A673 (cell line): ENCODE results near the gene EPHB2. TPM values are rescaled to one million over a fixed set of nuclear protein-coding genes. Genes with fewer than 3 reads are reported as not detected.

ENCODE experiments used
- BruUV-seq: library from RNA; stranded (reverse); fragments of 400-500 nt; replicated peaks from 2 replicates; lab custom pipeline; 2021; lab: Mats Ljungman, UMichigan
- CTCF ChIA-PET: fragments of 300-600 bp; sonication (Branson Sonifier 250); formaldehyde crosslinking; loops from one replicate; lab custom pipeline; 2022; ENCODE audit warnings: antibody characterized with exemption; lab: Charles Lee
- POLR2A ChIA-PET: fragments of 300-600 bp; sonication (Branson Sonifier 250); formaldehyde crosslinking; loops from one replicate; lab custom pipeline; 2022; ENCODE audit warnings: antibody characterized with exemption; ENCODE audit not compliant: low non-redundant PET; lab: Charles Lee
- DNase-seq: peaks from one replicate; pipeline ENCODE4 v3.0.0-alpha.2; 2015; ENCODE audit warnings: low spot score
- H3K27ac ChIP-seq: fragments of 200-600 bp; sonication (generic); 2 replicates; pipeline ENCODE4 v1.5.1; 2016; ENCODE audit warnings: mixed run types, low read depth, mild to moderate bottlenecking, mixed read lengths, antibody characterized with exemption, low read length; ENCODE audit not compliant: poor library complexity, severe bottlenecking
- H3K27me3 ChIP-seq: fragments of 200-600 bp; sonication (generic); replicated peaks from 2 replicates; pipeline ENCODE4 v1.6.1; 2017; ENCODE audit warnings: mixed run types, low read depth, mild to moderate bottlenecking, mixed read lengths, antibody characterized with exemption, low read length; ENCODE audit not compliant: insufficient read depth, poor library complexity
- H3K36me3 ChIP-seq: fragments of 200-600 bp; sonication (generic); 2 replicates; pipeline ENCODE4 v1.6.1; 2016; ENCODE audit warnings: mixed run types, mild to moderate bottlenecking, mixed read lengths, antibody characterized with exemption, low read length; ENCODE audit not compliant: insufficient read depth, poor library complexity, severe bottlenecking
- H3K4me1 ChIP-seq: fragments of 200-600 bp; sonication (generic); 2 replicates; pipeline ENCODE4 v1.6.1; 2017; ENCODE audit warnings: mixed run types, mild to moderate bottlenecking, mixed read lengths, antibody characterized with exemption, low read length; ENCODE audit not compliant: insufficient read depth, poor library complexity, severe bottlenecking
- H3K4me3 ChIP-seq: fragments of 200-600 bp; sonication (generic); 2 replicates; pipeline ENCODE4 v1.5.1; 2016; ENCODE audit warnings: low read depth, mixed run types, mild to moderate bottlenecking, mixed read lengths, low read length; ENCODE audit not compliant: poor library complexity, severe bottlenecking
- H3K9me3 ChIP-seq: fragments of 200-600 bp; sonication (generic); 2 replicates; pipeline ENCODE4 v1.6.1; 2016; ENCODE audit warnings: mixed run types, low read depth, mild to moderate bottlenecking, mixed read lengths, antibody characterized with exemption, low read length; ENCODE audit not compliant: poor library complexity, severe bottlenecking
- CTCF ChIP-seq: fragments of 300-800, 200-600 bp; sonication (generic); conservative IDR thresholded peaks from 2 replicates; pipeline ENCODE4 v1.5.1; 2017; ENCODE audit warnings: low read depth, mild to moderate bottlenecking, antibody characterized with exemption, low read length, moderate library complexity, mixed read lengths
- EZH2 ChIP-seq: fragments of 200-600 bp; sonication (generic); IDR thresholded peaks from 2 replicates; pipeline ENCODE4 v1.6.1; 2017; ENCODE audit warnings: borderline replicate concordance, low read depth, mild to moderate bottlenecking, mixed read lengths, antibody characterized with exemption, low read length; ENCODE audit not compliant: poor library complexity, severe bottlenecking
- intact Hi-C: fragments of 100-400 bp; cut with micrococcal nuclease; formaldehyde crosslinking; loops from one replicate; pipeline ENCODE4 v1.10.0; 2022; ENCODE audit not compliant: unreplicated experiment
- total RNA-seq: library from RNA; stranded (reverse); gene quantifications from 2 replicates; pipeline ENCODE4 v1.2.3, GENCODE V29; 2021

EPHB2 gene
- total RNA-seq, 1 experiment from 2014 or later, result 10.4 TPM

GRCh38 chr1:22883406-22883805 lies 172.8 kb downstream of the EPHB2 start:
- H3K27ac ChIP-seq, result no peak overlapping the region
- BruUV-seq, result no TSS peak
- no peaks in the 10 kb centered on the region for H3K4me1 ChIP-seq
- H3K4me3 ChIP-seq, result no peak overlapping the region
- H3K27me3 ChIP-seq, result no peaks in the 10 kb centered on the region
- intact Hi-C loops, result loop anchor here (10.0 kb wide), 1 partner anchor 209 kb away; no protein-coding TSS in a partner anchor
- no peak for DNase-seq
- CTCF ChIA-PET, result no interaction called here
- POLR2A ChIA-PET, result no interaction called here
- H3K9me3 ChIP-seq, result no peaks in the 10 kb centered on the region
- TF ChIP-seq EZH2, result no peak
- H3K36me3 ChIP-seq, result no peaks in the 10 kb centered on the region

- Histone ChIP-seq H3K9me3 (no peaks in the 10 kb centered on the region), H3K36me3 (no peaks in the 10 kb centered on the region), H3K27ac (no peak overlapping the region), H3K4me1 (no peaks in the 10 kb centered on the region), H3K27me3 (no peaks in the 10 kb centered on the region), H3K4me3 (no peak overlapping the region)
- no peak for DNase-seq
- intact Hi-C loops, result loop anchor here (10.0 kb wide), 1 partner anchor 210 kb away; no protein-coding TSS in a partner anchor
- ChIA-PET POLR2A (no interaction called here), CTCF (no interaction called here)
- TF ChIP-seq EZH2 (no peak), CTCF (no peak)
- no TSS peak for BruUV-seq
Measured at GRCh38 chr1:22884806-22885530, 174.3 kb downstream of the EPHB2 start.

DNA sequence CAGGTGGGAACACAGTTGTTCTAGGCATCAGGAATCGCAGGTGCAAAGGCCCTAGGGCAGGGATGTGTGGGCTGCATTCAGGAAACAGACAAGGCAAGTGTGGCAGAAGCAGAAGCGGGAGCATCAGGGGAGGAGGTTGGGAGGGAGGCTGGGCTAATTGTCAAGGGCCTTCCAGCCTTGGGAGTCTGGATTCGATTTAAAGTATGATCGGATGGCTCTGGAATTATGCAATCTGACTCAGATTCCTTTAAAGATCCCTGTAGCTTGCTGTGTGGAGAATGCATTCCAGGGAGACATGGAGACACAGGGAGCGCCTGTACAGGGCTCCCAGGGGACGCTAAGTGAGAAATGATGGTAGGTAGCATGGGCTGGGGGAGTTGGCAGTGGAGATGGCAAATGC lies 175.6 kb downstream of the EPHB2 start:
- TF ChIP-seq EZH2, result no peak
- TF ChIP-seq CTCF, result no peak
- CTCF ChIA-PET, result interaction anchor here (0.7 kb wide), 1 partner anchor 26 kb away, joined by 10 read pairs; no protein-coding TSS in a partner anchor

More for the DNA sequence above, 175.6 kb downstream of the EPHB2 start:
- Histone ChIP-seq H3K4me1 (no peaks in the 10 kb centered on the region), H3K27ac (no peak overlapping the region), H3K36me3 (no peaks in the 10 kb centered on the region), H3K4me3 (no peak overlapping the region), H3K9me3 (no peaks in the 10 kb centered on the region), H3K27me3 (no peaks in the 10 kb centered on the region)
- intact Hi-C loops, result loop anchor here (10.0 kb wide), 1 partner anchor 211 kb away; no protein-coding TSS in a partner anchor
- DNase-seq, result peak; percentile 7
- POLR2A ChIA-PET, result interaction anchor here (0.7 kb wide), 1 partner anchor 15 kb away, joined by 18 read pairs; no protein-coding TSS in a partner anchor
- no TSS peak for BruUV-seq
